Fibroblast of lung (primary cell): Measurements from ENCODE around the gene FHIT. TPM values are rescaled to one million over a fixed set of nuclear protein-coding genes. Genes with fewer than 3 reads are reported as not detected.
A peak's percentile ranks its signal among the peaks of the same experiment; 100 is the strongest.

Source experiments
- DNase-seq, 2 donors: peaks; one replicate each; pipeline versions ENCODE4 v3.0.0 to v3.0.0-alpha.2; 2010; ENCODE audit warnings: low read depth in 2 of 2
- H2AFZ ChIP-seq: 2 replicates; pipeline ENCODE4 v1.5.1; 2012; ENCODE audit warnings: low read length, control low read depth, inconsistent platforms
- H3K27ac ChIP-seq: 2 replicates; pipeline ENCODE4 v1.5.1; 2011; ENCODE audit warnings: low read length, control low read depth; ENCODE audit not compliant: insufficient read depth
- H3K27me3 ChIP-seq: 2 replicates; pipeline ENCODE4 v1.5.1; 2011; ENCODE audit warnings: mild to moderate bottlenecking, low read length; ENCODE audit not compliant: control insufficient read depth, insufficient read depth
- H3K36me3 ChIP-seq: 2 replicates; pipeline ENCODE4 v1.5.1; 2011; ENCODE audit warnings: low read length; ENCODE audit not compliant: control insufficient read depth, insufficient read depth
- H3K4me1 ChIP-seq: 2 replicates; pipeline ENCODE4 v1.5.1; 2011; ENCODE audit warnings: low read length; ENCODE audit not compliant: control insufficient read depth, insufficient read depth; ENCODE audit errors: extremely low read depth
- H3K4me2 ChIP-seq: 2 replicates; pipeline ENCODE4 v1.5.1; 2011; ENCODE audit warnings: low read length, control low read depth; ENCODE audit not compliant: insufficient read depth; ENCODE audit errors: extremely low read depth
- H3K4me3 ChIP-seq, 4 experiments: fragments of 200-600 bp in 1 of 4; sonication (generic) in 1 of 4; replicated peaks in 1 of 4; 2 replicates each; pipeline ENCODE4 v1.5.1; 2011 to 2016; ENCODE audit warnings: low read length in 4 of 4, low read depth in 3 of 4, mild to moderate bottlenecking in 3 of 4, control low read depth in 2 of 4, inconsistent platforms in 1 of 4, mixed read lengths in 1 of 4; ENCODE audit not compliant: insufficient read depth in 1 of 4; ENCODE audit errors: control extremely low read depth in 1 of 4
- H3K79me2 ChIP-seq: 2 replicates; pipeline ENCODE4 v1.5.1; 2012; ENCODE audit warnings: mild to moderate bottlenecking, low read length, inconsistent platforms; ENCODE audit not compliant: control insufficient read depth, insufficient read depth
- H3K9ac ChIP-seq: 2 replicates; pipeline ENCODE4 v1.5.1; 2011; ENCODE audit warnings: mild to moderate bottlenecking, low read length, control low read depth; ENCODE audit not compliant: insufficient read depth
- H3K9me3 ChIP-seq: 2 replicates; pipeline ENCODE4 v1.5.1; 2012; ENCODE audit warnings: low read depth, low read length; ENCODE audit not compliant: control insufficient read depth, insufficient read depth
- H4K20me1 ChIP-seq: 2 replicates; pipeline ENCODE4 v1.5.1; 2011; ENCODE audit warnings: low read length; ENCODE audit not compliant: control insufficient read depth, insufficient read depth; ENCODE audit errors: extremely low read depth
- EZH2 ChIP-seq: IDR thresholded peaks from 2 replicates; pipeline ENCODE4 v1.5.1; 2012; ENCODE audit warnings: low read length, control low read depth, mild to moderate bottlenecking; ENCODE audit errors: missing control alignments
- polyA plus RNA-seq, 2 donors: library from polyadenylated mRNA; depleted of rRNA in 1 of 2; stranded (reverse) in 1 of 2; unstranded in 1 of 2; fragments of >200 nt; gene quantifications; 2 replicates each; pipeline ENCODE4 v1.2.1, GENCODE V29; 2011 to 2012; ENCODE audit warnings: missing spikeins in 1 of 2
- total RNA-seq: library from RNA; depleted of rRNA; stranded (reverse); fragments of >200 nt; gene quantifications from 2 replicates; pipeline ENCODE4 v1.2.1, GENCODE V29; 2014
- TF ChIP-seq, protein P1 (sequence below), 2 donors: IDR thresholded peaks in 1 of 2; conservative IDR thresholded peaks in 1 of 2; 1 replicate in 1 of 2; 2 replicates in 1 of 2; pipeline ENCODE4 v1.5.1; 2011 to 2012; ENCODE audit warnings: low read length in 2 of 2, control low read depth in 1 of 2, inconsistent platforms in 1 of 2, low read depth in 1 of 2, mild to moderate bottlenecking in 1 of 2

FHIT gene
- total and polyA plus RNA-seq, 2 donors (not counting 1 experiment from before 2014, with no cell fraction given), result 0.79 to 2.1 TPM

DNA sequence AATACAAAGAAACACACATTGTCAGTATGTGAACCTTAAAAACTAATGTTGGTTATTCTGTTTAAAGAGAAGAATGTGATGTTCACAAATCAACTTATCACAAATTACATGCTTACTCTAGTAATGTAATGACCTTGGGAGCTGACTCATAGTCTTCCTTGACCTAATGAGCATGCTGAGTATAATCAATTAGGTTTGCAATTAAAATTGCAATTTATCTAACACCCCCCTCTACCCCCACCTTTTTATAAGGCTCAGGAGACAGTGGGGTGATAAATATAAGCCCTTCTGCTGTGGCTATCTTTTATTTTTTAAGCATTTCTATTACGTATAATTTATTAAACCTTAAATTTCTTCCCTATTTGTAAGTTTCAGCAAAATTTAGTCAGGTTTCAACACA, 1253.7 kb downstream of the FHIT start:
- no peak for TF ChIP-seq EZH2
- TF ChIP-seq, protein P1, sequence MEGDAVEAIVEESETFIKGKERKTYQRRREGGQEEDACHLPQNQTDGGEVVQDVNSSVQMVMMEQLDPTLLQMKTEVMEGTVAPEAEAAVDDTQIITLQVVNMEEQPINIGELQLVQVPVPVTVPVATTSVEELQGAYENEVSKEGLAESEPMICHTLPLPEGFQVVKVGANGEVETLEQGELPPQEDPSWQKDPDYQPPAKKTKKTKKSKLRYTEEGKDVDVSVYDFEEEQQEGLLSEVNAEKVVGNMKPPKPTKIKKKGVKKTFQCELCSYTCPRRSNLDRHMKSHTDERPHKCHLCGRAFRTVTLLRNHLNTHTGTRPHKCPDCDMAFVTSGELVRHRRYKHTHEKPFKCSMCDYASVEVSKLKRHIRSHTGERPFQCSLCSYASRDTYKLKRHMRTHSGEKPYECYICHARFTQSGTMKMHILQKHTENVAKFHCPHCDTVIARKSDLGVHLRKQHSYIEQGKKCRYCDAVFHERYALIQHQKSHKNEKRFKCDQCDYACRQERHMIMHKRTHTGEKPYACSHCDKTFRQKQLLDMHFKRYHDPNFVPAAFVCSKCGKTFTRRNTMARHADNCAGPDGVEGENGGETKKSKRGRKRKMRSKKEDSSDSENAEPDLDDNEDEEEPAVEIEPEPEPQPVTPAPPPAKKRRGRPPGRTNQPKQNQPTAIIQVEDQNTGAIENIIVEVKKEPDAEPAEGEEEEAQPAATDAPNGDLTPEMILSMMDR (conservative IDR thresholded peaks at IDR 0.05 in 1 of 2, IDR thresholded peaks at IDR 0.05 in 1 of 2; ENCODE audit: low read depth in 1 of 2, low read length in 2 of 2), result no peak
- Histone ChIP-seq H3K9ac (no peak overlapping the region), H3K4me1 (no peaks in the 10 kb centered on the region), H3K4me2 (no peak overlapping the region), H3K36me3 (no peaks in the 10 kb centered on the region), H3K9me3 (no peaks in the 10 kb centered on the region), H2AFZ (no peak overlapping the region), H4K20me1 (no peaks in the 10 kb centered on the region), H3K79me2 (no peaks in the 10 kb centered on the region), H3K4me3 (no peak overlapping the region), H3K27me3 (no peaks in the 10 kb centered on the region), H3K27ac (no peak overlapping the region)
- no peak for DNase-seq

DNA sequence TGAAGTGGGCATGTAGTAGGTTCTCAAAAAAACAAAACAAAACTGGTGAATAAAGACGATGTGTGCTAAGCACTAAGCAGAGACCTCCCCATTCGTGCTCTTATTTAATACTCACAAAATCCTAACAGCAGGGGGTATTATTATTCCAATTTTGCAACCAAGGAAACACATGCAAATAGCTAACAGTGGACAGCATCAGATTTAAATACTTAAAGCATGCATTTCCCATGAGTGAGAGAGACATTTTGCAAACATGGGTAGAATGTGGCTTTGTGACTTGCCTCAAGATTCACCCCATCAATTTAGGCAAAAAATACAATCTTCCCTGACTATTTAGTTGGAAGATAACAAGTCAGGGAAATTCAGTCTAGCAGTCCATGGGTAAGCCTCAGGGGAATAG, 1255.2 kb downstream of the FHIT start:
- H2AFZ ChIP-seq, result no peak overlapping the region
- no peak overlapping the region for H3K4me3 ChIP-seq
- no peak overlapping the region for H3K27ac ChIP-seq
- no peaks in the 10 kb centered on the region for H3K4me1 ChIP-seq
- TF ChIP-seq, protein P1 (conservative IDR thresholded peaks at IDR 0.05 in 1 of 2, IDR thresholded peaks at IDR 0.05 in 1 of 2; ENCODE audit: low read depth in 1 of 2, low read length in 2 of 2), result peak in 1 of 2 donors; percentile 3
- TF ChIP-seq EZH2, result no peak
- peak in 1 of 2 donors; percentile 21 for DNase-seq
- H3K27me3 ChIP-seq, result no peaks in the 10 kb centered on the region
- H3K4me2 ChIP-seq, result no peak overlapping the region
- no peaks in the 10 kb centered on the region for H3K79me2 ChIP-seq
- H3K9me3 ChIP-seq, result no peaks in the 10 kb centered on the region
- H3K9ac ChIP-seq, result no peak overlapping the region
- no peaks in the 10 kb centered on the region for H3K36me3 ChIP-seq
- no peaks in the 10 kb centered on the region for H4K20me1 ChIP-seq

DNA sequence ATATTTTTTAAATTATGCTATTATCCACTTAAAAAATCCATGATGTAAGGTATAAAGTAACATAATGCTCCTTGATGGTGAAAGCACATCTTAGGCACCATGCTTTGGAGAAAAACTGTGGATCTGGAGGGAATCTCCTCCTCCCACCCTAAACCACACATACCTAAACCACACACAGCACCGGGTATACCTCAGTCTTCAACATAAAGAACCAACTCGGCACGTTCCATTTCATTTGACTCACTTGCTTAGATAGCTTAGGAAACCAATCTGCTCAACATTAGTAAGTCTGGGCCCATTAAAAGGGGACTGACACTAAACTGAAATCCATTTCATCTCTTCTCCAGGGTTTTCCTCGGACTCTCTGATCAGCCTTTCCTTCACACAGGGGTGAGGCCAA, 1255.7 kb downstream of the FHIT start:
- DNase-seq, result no peak
- H3K27ac ChIP-seq, result no peak overlapping the region
- H4K20me1 ChIP-seq, result no peaks in the 10 kb centered on the region
- no peaks in the 10 kb centered on the region for H3K4me1 ChIP-seq
- no peak overlapping the region for H3K4me3 ChIP-seq
- TF ChIP-seq, protein P1 (conservative IDR thresholded peaks at IDR 0.05 in 1 of 2, IDR thresholded peaks at IDR 0.05 in 1 of 2; ENCODE audit: low read depth in 1 of 2, low read length in 2 of 2), result no peak
- H3K4me2 ChIP-seq, result no peak overlapping the region
- H3K36me3 ChIP-seq, result no peaks in the 10 kb centered on the region
- no peaks in the 10 kb centered on the region for H3K79me2 ChIP-seq
- H3K27me3 ChIP-seq, result no peaks in the 10 kb centered on the region
- no peak overlapping the region for H2AFZ ChIP-seq
- H3K9ac ChIP-seq, result no peak overlapping the region
- no peaks in the 10 kb centered on the region for H3K9me3 ChIP-seq
